SIG-M5 (cell line): ENCODE results near the gene C1QTNF3.
"Not testable (repeated sequence)": the region's sequence is repeated elsewhere in the genome, so short reads cannot be mapped to it uniquely, and the experiment has no call there.

ENCODE experiments used
- DNase-seq: peaks from one replicate; lab custom pipeline; 2025; lab: John Stamatoyannopoulos, UW

Gene C1QTNF3

GRCh38 chr5:34051374-34051980 is 8.5 kb upstream of the C1QTNF3 start:
- no peak for DNase-seq

GRCh38 chr5:34047774-34048572 is 5.0 kb upstream of the C1QTNF3 start:
- DNase-seq = no peak

GRCh38 chr5:34047143-34047542 is 4.1 kb upstream of the C1QTNF3 start:
- no peak for DNase-seq

GRCh38 chr5:34045996-34046395 is 3.0 kb upstream of the C1QTNF3 start:
- DNase-seq = no peak

GRCh38 chr5:34045023-34045422 is 2.0 kb upstream of the C1QTNF3 start:
- DNase-seq = no peak

- DNase-seq = no peak
These were observed 692 bp downstream of the C1QTNF3 start for GRCh38 chr5:34042321-34042720.

- DNase-seq = no peak
These were observed 1.6 kb downstream of the C1QTNF3 start for GRCh38 chr5:34041247-34041972.

- no peak for DNase-seq
These were observed 2.5 kb downstream of the C1QTNF3 start for GRCh38 chr5:34040472-34040871.

- no peak for DNase-seq
These were observed 3.4 kb downstream of the C1QTNF3 start for GRCh38 chr5:34039398-34040157.

GRCh38 chr5:34038838-34039237 is 4.2 kb downstream of the C1QTNF3 start:
- no peak for DNase-seq

GRCh38 chr5:34038390-34038789 is 4.6 kb downstream of the C1QTNF3 start:
- DNase-seq = no peak

GRCh38 chr5:34037726-34038125 is 5.3 kb downstream of the C1QTNF3 start:
- DNase-seq = no peak

GRCh38 chr5:34035756-34036155 is 7.3 kb downstream of the C1QTNF3 start:
- DNase-seq = no peak

GRCh38 chr5:34034534-34035327 is 8.3 kb downstream of the C1QTNF3 start:
- DNase-seq = no peak

GRCh38 chr5:34031966-34032365 is 11.0 kb downstream of the C1QTNF3 start:
- DNase-seq = no peak

GRCh38 chr5:34031117-34031516 is 11.9 kb downstream of the C1QTNF3 start:
- DNase-seq = no peak

GRCh38 chr5:34030585-34030984 is 12.4 kb downstream of the C1QTNF3 start:
- not testable (repeated sequence) for DNase-seq

GRCh38 chr5:34030048-34030447 is 13.0 kb downstream of the C1QTNF3 start:
- DNase-seq = no peak

GRCh38 chr5:34028349-34028748 is 14.7 kb downstream of the C1QTNF3 start:
- no peak for DNase-seq

GRCh38 chr5:34026089-34026761 is 16.8 kb downstream of the C1QTNF3 start:
- no peak for DNase-seq
